HG03354 (cell line): ENCODE measurements around the gene GPR50.

Source experiments
- ATAC-seq: cut with Tn5 transposase; IDR thresholded peaks from one replicate; pipeline ENCODE4 v1.9.1; 2021; ENCODE audit warnings: mild to moderate bottlenecking; ENCODE audit not compliant: unreplicated experiment, poor library complexity, severe bottlenecking

The GPR50 gene

GRCh38 chrX:151176231-151176750 is at the start of gene GPR50:
Gene GPR50 (plus strand): TSS chrX:151176584. CDS start chrX:151176722, 138 bp downstream.
- ATAC-seq, result no peak

- ATAC-seq, result no peak
These were observed 43.9 kb upstream of the GPR50 start for GRCh38 chrX:151132531-151132930.

- ATAC-seq, result peak; percentile 88
These were observed 24.6 kb upstream of the GPR50 start for GRCh38 chrX:151151665-151152267.

GRCh38 chrX:151153086-151153485 is 23.3 kb upstream of the GPR50 start:
- ATAC-seq, result no peak

- no peak for ATAC-seq
These were observed 22.7 kb upstream of the GPR50 start for GRCh38 chrX:151153667-151154066.

GRCh38 chrX:151155234-151155633 is 21.1 kb upstream of the GPR50 start:
- ATAC-seq, result no peak

- ATAC-seq, result no peak
These were observed 14.7 kb upstream of the GPR50 start for GRCh38 chrX:151161690-151162089.

- ATAC-seq, result no peak
These were observed 8.5 kb upstream of the GPR50 start for GRCh38 chrX:151167791-151168345.

- no peak for ATAC-seq
These were observed 6.6 kb upstream of the GPR50 start for GRCh38 chrX:151169783-151170182.

GRCh38 chrX:151174581-151175282 is 1.7 kb upstream of the GPR50 start:
- no peak for ATAC-seq

GRCh38 chrX:151175283-151176062 is 911 bp upstream of the GPR50 start:
- no peak for ATAC-seq

- ATAC-seq, result no peak
These were observed 1.0 kb downstream of the GPR50 start for GRCh38 chrX:151177141-151178027.

GRCh38 chrX:151178746-151179145 is 2.4 kb downstream of the GPR50 start:
- ATAC-seq, result no peak

- ATAC-seq, result no peak
These were observed 4.0 kb downstream of the GPR50 start for GRCh38 chrX:151180400-151180799.

- ATAC-seq, result no peak
These were observed 4.7 kb downstream of the GPR50 start for GRCh38 chrX:151181088-151181487.

GRCh38 chrX:151183233-151183753 is 6.9 kb downstream of the GPR50 start:
- ATAC-seq, result no peak

- no peak for ATAC-seq
These were observed 7.7 kb downstream of the GPR50 start for GRCh38 chrX:151183912-151184565.

- peak; percentile 64 for ATAC-seq
These were observed 8.3 kb downstream of the GPR50 start for GRCh38 chrX:151184705-151185104.

- ATAC-seq, result no peak
These were observed 30.5 kb downstream of the GPR50 start for GRCh38 chrX:151206871-151207270.
